H9 (cell line): Measurements from ENCODE around the gene WDR64. TPM values are rescaled to one million over a fixed set of nuclear protein-coding genes. Genes with fewer than 3 reads are reported as not detected.

Experiments used
- DNase-seq: peaks from one replicate; pipeline ENCODE4 v3.0.0-alpha.2; 2017
- H2AFZ ChIP-seq: one replicate; pipeline ENCODE4 v1.6.1; 2013; ENCODE audit warnings: mild to moderate bottlenecking, low read length, control low read depth, moderate library complexity
- H2AK5ac ChIP-seq: 2 replicates; pipeline ENCODE4 v1.6.1; 2013; ENCODE audit warnings: low read length, control low read depth, mixed read lengths; ENCODE audit not compliant: insufficient read length
- H2BK120ac ChIP-seq: one replicate; pipeline ENCODE4 v1.6.1; 2013; ENCODE audit warnings: low read depth, mild to moderate bottlenecking, low read length, control low read depth, inconsistent platforms; ENCODE audit not compliant: poor library complexity, severe bottlenecking
- H2BK12ac ChIP-seq: 2 replicates; pipeline ENCODE4 v1.6.1; 2013; ENCODE audit warnings: low read length, control low read depth, mixed read lengths, low read depth; ENCODE audit not compliant: insufficient read length
- H2BK15ac ChIP-seq: 2 replicates; pipeline ENCODE4 v1.6.1; 2013; ENCODE audit warnings: low read depth, low read length, control low read depth
- H2BK20ac ChIP-seq: one replicate; pipeline ENCODE4 v1.6.1; 2013; ENCODE audit warnings: low read depth, mild to moderate bottlenecking, low read length, control low read depth, inconsistent platforms; ENCODE audit not compliant: poor library complexity, severe bottlenecking
- H2BK5ac ChIP-seq: 2 replicates; pipeline ENCODE4 v1.6.1; 2013; ENCODE audit warnings: low read length, control low read depth, mixed read lengths; ENCODE audit not compliant: insufficient read length
- H3K14ac ChIP-seq: 2 replicates; pipeline ENCODE4 v1.6.1; 2013; ENCODE audit warnings: low read length, control low read depth; ENCODE audit not compliant: insufficient read depth
- H3K18ac ChIP-seq: 2 replicates; pipeline ENCODE4 v1.6.1; 2013; ENCODE audit warnings: low read depth, mild to moderate bottlenecking, mixed read lengths, low read length, control low read depth; ENCODE audit not compliant: insufficient read length
- H3K23ac ChIP-seq: 2 replicates; pipeline ENCODE4 v1.6.1; 2013; ENCODE audit warnings: low read length, control low read depth, mixed read lengths, low read depth; ENCODE audit not compliant: insufficient read length
- H3K23me2 ChIP-seq: 2 replicates; pipeline ENCODE4 v1.6.1; 2013; ENCODE audit warnings: low read depth, mild to moderate bottlenecking, mixed read lengths, low read length, control low read depth; ENCODE audit not compliant: insufficient read length, poor library complexity, severe bottlenecking
- H3K27ac ChIP-seq: 2 replicates; pipeline ENCODE4 v1.5.1; 2013; ENCODE audit warnings: low read length, control low read depth, mixed read lengths, low read depth; ENCODE audit not compliant: insufficient read length
- H3K27me3 ChIP-seq: 2 replicates; pipeline ENCODE4 v1.6.1; 2013; ENCODE audit warnings: low read length, control low read depth, inconsistent platforms; ENCODE audit not compliant: insufficient read depth
- H3K4ac ChIP-seq: 2 replicates; pipeline ENCODE4 v1.6.1; 2013; ENCODE audit warnings: low read depth, mild to moderate bottlenecking, control low read depth, inconsistent platforms, low read length, moderate library complexity
- H3K4me1 ChIP-seq: 2 replicates; pipeline ENCODE4 v1.6.1; 2013; ENCODE audit warnings: low read length, control low read depth, inconsistent platforms; ENCODE audit not compliant: insufficient read depth
- H3K4me2 ChIP-seq: 2 replicates; pipeline ENCODE4 v1.6.1; 2013; ENCODE audit warnings: low read length, control low read depth, mixed read lengths; ENCODE audit not compliant: insufficient read length, insufficient read depth
- H3K56ac ChIP-seq: 2 replicates; pipeline ENCODE4 v1.6.1; 2013; ENCODE audit warnings: low read depth, mild to moderate bottlenecking, mixed read lengths, low read length, control low read depth; ENCODE audit not compliant: insufficient read length
- H3K79me1 ChIP-seq: 2 replicates; pipeline ENCODE4 v1.6.1; 2013; ENCODE audit warnings: low read depth, mild to moderate bottlenecking, moderate library complexity, low read length, control low read depth, inconsistent platforms; ENCODE audit not compliant: insufficient read depth, poor library complexity, severe bottlenecking
- H3K79me2 ChIP-seq: 2 replicates; pipeline ENCODE4 v1.6.1; 2013; ENCODE audit warnings: low read length, control low read depth, inconsistent platforms; ENCODE audit not compliant: insufficient read depth
- H3K9ac ChIP-seq: 2 replicates; pipeline ENCODE4 v1.6.1; 2013; ENCODE audit warnings: low read length, control low read depth, mixed read lengths; ENCODE audit not compliant: insufficient read length; ENCODE audit errors: extremely low read depth
- H3K9me3 ChIP-seq: one replicate; pipeline ENCODE4 v1.6.1; 2013; ENCODE audit warnings: low read depth, low read length, inconsistent platforms; ENCODE audit not compliant: control insufficient read depth
- H3T11ph ChIP-seq: one replicate; pipeline ENCODE4 v1.6.1; 2013; ENCODE audit warnings: mild to moderate bottlenecking, low read length, control low read depth, inconsistent platforms
- H4K20me1 ChIP-seq: one replicate; pipeline ENCODE4 v1.6.1; 2013; ENCODE audit not compliant: control insufficient read depth, insufficient read length, insufficient read depth
- H4K5ac ChIP-seq: 2 replicates; pipeline ENCODE4 v1.6.1; 2013; ENCODE audit warnings: low read depth, mild to moderate bottlenecking, mixed read lengths, low read length, control low read depth; ENCODE audit not compliant: insufficient read length
- H4K8ac ChIP-seq: replicated peaks from 2 replicates; pipeline ENCODE4 v1.6.1; 2013; ENCODE audit warnings: low read length, control low read depth, mixed read lengths, low read depth; ENCODE audit not compliant: insufficient read length
- H4K91ac ChIP-seq: 2 replicates; pipeline ENCODE4 v1.6.1; 2013; ENCODE audit warnings: low read depth, mild to moderate bottlenecking, moderate library complexity, mixed read lengths, low read length, control low read depth; ENCODE audit not compliant: insufficient read length
- H3K27ac Mint-ChIP-seq, 3 experiments: 2 replicates in 2 of 3; 3 replicates in 1 of 3; pipeline ENCODE4 v1.8.0; 2020 to 2021; ENCODE audit warnings: mixed read lengths in 3 of 3, mild to moderate bottlenecking in 1 of 3, moderate library complexity in 1 of 3
- H3K27me3 Mint-ChIP-seq: 2 replicates; pipeline ENCODE4 v1.8.0; 2021; ENCODE audit warnings: low read depth, mild to moderate bottlenecking, moderate library complexity, mixed read lengths
- H3K36me3 Mint-ChIP-seq, 3 experiments: 2 replicates in 2 of 3; 3 replicates in 1 of 3; pipeline ENCODE4 v1.8.0; 2020 to 2021; ENCODE audit warnings: low read depth in 3 of 3, mixed read lengths in 3 of 3; ENCODE audit not compliant: insufficient read depth in 1 of 3
- H3K4me1 Mint-ChIP-seq, 2 experiments: 2 replicates each; pipeline ENCODE4 v1.8.0; 2020; ENCODE audit warnings: mixed read lengths in 2 of 2
- H3K4me3 Mint-ChIP-seq, 2 experiments: 2 replicates in 1 of 2; 3 replicates in 1 of 2; pipeline ENCODE4 v1.8.0; 2020 to 2021; ENCODE audit warnings: mild to moderate bottlenecking in 2 of 2, mixed read lengths in 2 of 2, moderate library complexity in 1 of 2
- H3K9me3 Mint-ChIP-seq, 2 experiments: 2 replicates in 1 of 2; 3 replicates in 1 of 2; pipeline ENCODE4 v1.8.0; 2020; ENCODE audit warnings: mild to moderate bottlenecking in 2 of 2, mixed read lengths in 2 of 2, moderate library complexity in 1 of 2
- CTCF ChIP-seq: fragments of 200-600 bp; sonication (generic); conservative IDR thresholded peaks from 3 replicates; pipeline ENCODE4 v1.8.0; 2021; ENCODE audit warnings: antibody characterized with exemption, mild to moderate bottlenecking
- WGBS: extraction: QIAGEN DNeasy Blood & Tissue Kit; methylation state at CpG from one replicate; pipeline ENCODE4 v1.1.7; 2013; ENCODE audit warnings: missing lambda C conversion rate, low lambda C conversion rate, mixed read lengths; ENCODE audit not compliant: insufficient read length; ENCODE audit errors: extremely low coverage; 5-methylcytosine and 5-hydroxymethylcytosine counted together
- total RNA-seq: library from RNA; stranded (reverse); gene quantifications from 2 replicates; pipeline ENCODE4 v1.2.1, GENCODE V29; 2021

Gene WDR64
- total RNA-seq, 1 experiment from 2014 or later = not detected

- no peaks in the 10 kb centered on the region for H3K27me3 Mint-ChIP-seq
- no peaks in the 10 kb centered on the region for H3K79me1 ChIP-seq
- no peaks in the 10 kb centered on the region for H3K4me1 ChIP-seq
- no peak overlapping the region for H3K9ac ChIP-seq
- H3K36me3 Mint-ChIP-seq = no peaks in the 10 kb centered on the region; a peak in 1 of 7 replicates
- H4K20me1 ChIP-seq = no peaks in the 10 kb centered on the region
- no peak overlapping the region for H2BK12ac ChIP-seq
- H3K18ac ChIP-seq = no peak overlapping the region
- no peaks in the 10 kb centered on the region for H3K27me3 ChIP-seq
- H3K56ac ChIP-seq = no peak overlapping the region
- 0 out of 4 replicates have a peak, but pooled peaks cover 0 to 2% of the 10 kb centered on the region in 2 experiments for H3K4me1 Mint-ChIP-seq
- no peak overlapping the region for H2BK5ac ChIP-seq
- no peak overlapping the region for H4K8ac ChIP-seq
- no peak overlapping the region for H3K14ac ChIP-seq
- no peaks in the 10 kb centered on the region for H3K9me3 ChIP-seq
- no peak overlapping the region for H2BK120ac ChIP-seq
- H3K23ac ChIP-seq = no peak overlapping the region
- H3T11ph ChIP-seq = no peak overlapping the region
- H4K5ac ChIP-seq = no peak overlapping the region
- H3K4ac ChIP-seq = no peak overlapping the region
- H3K9me3 Mint-ChIP-seq = no peaks in the 10 kb centered on the region; a peak in 1 of 5 replicates
- H3K4me3 Mint-ChIP-seq = no peak overlapping the region
- no peak overlapping the region for H3K27ac ChIP-seq
- no peak overlapping the region for H2BK15ac ChIP-seq
- peak; percentile 80 for TF ChIP-seq CTCF
- H3K79me2 ChIP-seq = no peaks in the 10 kb centered on the region
- no peak overlapping the region for H4K91ac ChIP-seq
- no peak overlapping the region for H2BK20ac ChIP-seq
- no peak overlapping the region for H3K27ac Mint-ChIP-seq
- no CpG with 5 or more reads among the region's 3 CpGs for WGBS
- H2AK5ac ChIP-seq = no peak overlapping the region
- no peak overlapping the region for H3K4me2 ChIP-seq
- no peak for DNase-seq
- H2AFZ ChIP-seq = no peak overlapping the region
- H3K23me2 ChIP-seq = no peaks in the 10 kb centered on the region
These were observed 41.0 kb upstream of the WDR64 start for GRCh38 chr1:241611063-241611462.
